UCSD-AML1 (cell line): ENCODE results near the gene THBD.
"Not testable (repeated sequence)": the region's sequence is repeated elsewhere in the genome, so short reads cannot be mapped to it uniquely, and the experiment has no call there.

Source experiments
- DNase-seq: peaks from one replicate; lab custom pipeline; 2025; ENCODE audit not compliant: unreplicated experiment; lab: John Stamatoyannopoulos, UW

Gene THBD

DNA sequence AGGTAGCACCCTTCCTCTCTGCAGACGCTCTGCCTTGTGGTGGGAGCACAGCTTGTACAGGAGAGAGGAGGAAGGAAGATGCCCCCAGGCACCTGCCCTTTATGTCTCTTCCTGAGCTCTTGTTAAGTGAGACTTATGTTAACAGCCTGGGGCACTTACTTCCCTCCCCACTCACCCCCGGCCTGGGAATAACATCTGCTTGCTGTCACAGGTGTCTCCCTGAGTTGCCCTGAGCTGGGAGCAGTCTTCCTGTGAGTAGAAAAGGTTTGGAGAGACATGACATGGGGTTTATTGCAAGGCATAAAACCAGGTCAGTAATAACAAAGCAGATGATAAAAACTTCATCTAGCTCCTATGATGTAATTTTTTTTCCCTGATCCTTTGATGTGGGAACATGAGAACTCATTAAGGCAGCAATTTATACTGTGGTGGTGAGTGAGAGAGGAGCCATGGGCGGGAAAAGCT lies 12.4 kb downstream of the THBD start:
- no peak for DNase-seq

- no peak for DNase-seq
Measured at GRCh38 chr20:23036371-23036770, 13.1 kb downstream of the THBD start.

- no peak for DNase-seq
Measured at GRCh38 chr20:23035731-23036130, 13.7 kb downstream of the THBD start.

GRCh38 chr20:23034721-23035671 lies 14.5 kb downstream of the THBD start, which contains the start of gene SSTR4:
Gene SSTR4 (plus strand): TSS chr20:23035312. CDS start chr20:23035484, 172 bp downstream.
- DNase-seq, result no peak

GRCh38 chr20:23033918-23034317 lies 15.6 kb downstream of the THBD start:
- no peak for DNase-seq

GRCh38 chr20:23032750-23033078 lies 16.8 kb downstream of the THBD start:
- peak; percentile 48 for DNase-seq

- DNase-seq, result no peak
Measured at GRCh38 chr20:23032056-23032749, 17.3 kb downstream of the THBD start.

GRCh38 chr20:23031346-23031745 lies 18.1 kb downstream of the THBD start:
- no peak for DNase-seq

- no peak for DNase-seq
Measured at GRCh38 chr20:23029324-23029723, 20.1 kb downstream of the THBD start.

DNA sequence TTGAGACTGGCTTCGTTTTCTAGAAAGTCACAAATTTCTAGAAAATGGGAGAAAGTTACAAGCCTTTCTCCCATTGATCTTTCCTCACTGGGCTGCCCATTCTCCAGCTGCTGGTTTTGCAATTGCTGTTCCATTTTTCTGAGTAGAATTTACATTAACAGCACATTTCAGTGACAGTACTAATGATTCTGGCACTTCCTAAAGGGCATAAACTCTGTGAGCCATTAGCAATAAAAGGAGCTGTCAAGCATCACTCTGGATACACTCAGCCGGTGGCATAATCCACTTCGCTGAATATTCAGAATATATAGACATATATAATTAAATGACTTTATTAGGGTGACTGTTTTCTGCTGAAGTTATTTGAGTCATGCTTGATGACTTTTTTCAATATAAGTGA lies 21.1 kb downstream of the THBD start:
- no peak for DNase-seq

DNA sequence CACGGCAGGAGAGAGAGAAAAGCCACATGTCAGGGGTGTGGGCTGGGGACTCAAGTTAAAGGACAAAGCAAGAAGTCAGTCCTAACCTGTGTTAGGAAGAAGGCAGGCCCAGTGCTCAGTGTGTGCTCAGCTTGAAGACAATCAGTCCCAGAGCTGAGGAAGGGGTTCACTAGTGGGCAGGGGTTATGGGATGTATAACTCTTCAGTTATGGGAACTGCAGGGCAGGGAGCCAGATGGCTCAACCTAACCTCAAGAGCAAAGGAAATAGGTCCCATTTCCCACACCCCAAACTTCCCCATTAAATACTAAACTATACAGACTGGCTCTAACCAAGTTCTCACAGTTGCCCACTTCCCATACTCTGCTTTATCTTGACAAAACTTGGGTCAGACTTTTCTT lies 21.8 kb downstream of the THBD start:
- DNase-seq, result peak; percentile 52

- not testable (repeated sequence) for DNase-seq
Measured at GRCh38 chr20:23025503-23025902, 24.0 kb downstream of the THBD start.

GRCh38 chr20:23024701-23025100 lies 24.8 kb downstream of the THBD start:
- DNase-seq, result no peak

GRCh38 chr20:23023621-23024177 lies 25.8 kb downstream of the THBD start:
- DNase-seq, result no peak

GRCh38 chr20:23022849-23023248 lies 26.6 kb downstream of the THBD start:
- no peak for DNase-seq

- DNase-seq, result no peak
Measured at GRCh38 chr20:23021951-23022350, 27.5 kb downstream of the THBD start.

GRCh38 chr20:23021541-23021940 lies 27.9 kb downstream of the THBD start:
- no peak for DNase-seq

DNA sequence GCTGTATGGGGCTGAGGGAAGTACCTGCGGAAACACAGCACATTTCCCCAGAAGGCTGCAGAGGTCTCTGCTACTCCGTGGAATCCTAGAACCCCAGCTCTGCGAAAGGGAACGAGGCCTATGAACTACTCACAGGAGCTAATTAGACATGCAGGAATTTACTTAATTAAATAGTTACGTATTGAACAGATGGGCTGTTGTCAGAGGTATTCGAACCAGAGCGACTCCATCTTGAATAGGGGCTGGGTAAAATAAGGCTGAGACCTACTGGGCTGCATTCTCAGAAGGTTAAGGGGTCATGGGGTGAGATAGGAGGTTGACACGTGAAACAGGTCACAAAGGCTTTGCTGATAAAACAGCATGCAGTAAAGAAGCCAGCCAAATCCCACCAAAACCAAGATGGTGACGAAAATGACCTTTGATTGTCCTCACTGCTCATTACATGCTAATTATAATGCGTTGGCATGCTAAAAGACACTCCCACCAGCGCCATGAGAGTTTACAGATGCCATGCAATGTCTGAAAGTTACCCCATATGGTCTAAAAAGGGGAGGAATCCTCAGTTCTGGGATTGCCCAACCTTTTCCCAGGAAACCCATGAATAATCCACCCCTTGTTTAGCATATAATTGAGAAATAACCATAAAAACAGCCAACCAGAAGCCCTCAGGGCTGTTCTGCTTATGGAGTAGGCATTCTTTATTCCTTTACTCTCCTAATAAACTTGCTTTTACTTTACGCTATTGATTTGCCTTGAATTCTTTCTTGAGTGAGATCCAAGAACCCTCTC lies 29.0 kb downstream of the THBD start:
- DNase-seq, result no peak

- peak; percentile 66 for DNase-seq
Measured at GRCh38 chr20:23019403-23019802, 30.1 kb downstream of the THBD start.

DNA sequence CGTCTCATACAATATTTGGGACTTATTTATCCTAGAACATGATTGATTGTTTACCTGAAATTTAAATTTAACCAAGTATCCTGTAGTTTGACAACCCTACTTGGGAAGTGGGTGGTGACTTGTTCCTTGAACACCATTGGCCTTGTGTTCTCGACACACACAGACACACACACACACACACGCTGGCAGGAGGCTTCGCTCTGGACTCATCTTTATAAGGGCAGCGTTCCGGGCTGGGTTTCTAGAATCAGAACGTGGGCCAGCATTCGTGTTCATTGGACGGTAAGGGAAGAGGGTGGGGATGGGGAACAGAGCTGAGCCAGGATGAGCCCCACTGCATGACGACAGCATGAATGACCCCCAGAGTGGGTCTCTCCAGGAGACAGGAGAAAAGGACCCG lies 30.5 kb downstream of the THBD start:
- no peak for DNase-seq

GRCh38 chr20:23018432-23018831 lies 31.0 kb downstream of the THBD start:
- DNase-seq, result no peak
